Suprapubic skin (tissue), 3 donors: ENCODE results near the gene MBIP.

Experiments used
- CTCF ChIP-seq, 2 donors: fragments of 200-600 bp in 1 of 2; fragments of 450-650 bp in 1 of 2; sonication (generic) in 1 of 2; IDR thresholded peaks; one replicate each; pipeline ENCODE4 v1.5.1; 2016 to 2019; ENCODE audit warnings: antibody characterized with exemption in 2 of 2, mild to moderate bottlenecking in 1 of 2, moderate library complexity in 1 of 2
- POLR2A ChIP-seq, 2 donors: fragments of 450-650 bp; IDR thresholded peaks; one replicate each; pipeline ENCODE4 v1.6.1; 2017; ENCODE audit warnings: antibody characterized with exemption in 2 of 2, mild to moderate bottlenecking in 2 of 2, moderate library complexity in 2 of 2

GRCh38 chr14:36270191-36270590 lies 50.2 kb downstream of the MBIP start:
- TF ChIP-seq CTCF (IDR thresholded peaks at IDR 0.05) (no peak), POLR2A (IDR thresholded peaks at IDR 0.05) (no peak)
